Measurements from ENCODE around the gene B3GNT3. TPM values are rescaled to one million over a fixed set of nuclear protein-coding genes. Genes with fewer than 3 reads are reported as not detected.

The B3GNT3 gene
- polyA plus RNA-seq, 3 donors: not detected

DNA sequence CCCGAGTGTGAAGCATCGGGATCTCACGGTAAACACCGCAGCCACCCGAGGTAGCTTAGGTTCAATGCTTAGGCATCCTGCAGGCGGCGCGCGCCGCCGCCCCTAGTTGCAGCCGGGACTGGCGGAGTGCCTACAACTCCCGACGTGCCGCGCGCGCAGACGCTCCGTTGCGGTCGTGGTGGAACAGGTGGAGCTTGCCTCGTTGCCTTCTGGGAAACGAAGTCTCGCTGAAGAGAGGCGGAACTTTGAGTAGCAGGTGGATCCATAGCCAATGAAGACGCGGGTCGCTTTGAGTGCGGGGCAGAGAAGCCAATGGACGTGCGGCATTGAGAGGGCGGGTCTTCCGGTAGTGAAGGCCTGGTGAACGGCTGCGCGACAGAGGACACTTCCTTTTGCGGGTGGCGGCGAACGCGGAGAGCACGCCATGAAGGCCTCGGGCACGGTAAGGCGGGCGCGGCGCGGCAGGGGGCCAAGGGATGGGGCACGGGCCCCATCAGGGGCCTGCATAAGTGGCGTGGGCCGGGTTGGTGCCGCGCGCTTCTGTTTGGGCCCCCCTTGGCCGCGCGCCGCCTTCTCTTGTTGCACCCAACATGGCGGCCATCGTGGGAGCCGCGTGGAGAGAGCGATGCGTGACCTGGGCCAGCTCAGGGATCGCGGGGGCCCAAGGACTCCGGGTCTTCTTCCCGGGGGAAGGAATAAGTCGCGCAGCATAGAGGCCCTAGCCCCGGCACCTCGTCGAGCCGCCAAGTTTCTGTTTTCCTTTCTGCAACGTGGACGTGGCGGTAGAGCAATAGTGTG lies 64.8 kb downstream of the B3GNT3 start, which contains the start of gene RPL18A:
Gene RPL18A, plus strand, starts transcription at position 378 of the 798 bp plus-strand sequence. Its CDS starts 47 bp downstream, at position 425.
- Mint-ChIP-seq H3K27ac (peak within 1 kb of the TSS; percentile 69 to 93 (median 89)), H3K9me3 (no peaks in the 10 kb centered on the region), H3K27me3 (ENCODE audit: low read depth in 3 of 3) (peaks cover 0 to 7% (median 2%) of the 10 kb centered on the region in 3 donors), H3K4me3 (peak within 1 kb of the TSS; percentile 97 to 99), H3K4me1 (peaks cover 28% of the 10 kb centered on the region), H3K36me3 (peaks cover 32 to 40% of the 10 kb centered on the region in 2 donors)
- TF ChIP-seq, protein P1, sequence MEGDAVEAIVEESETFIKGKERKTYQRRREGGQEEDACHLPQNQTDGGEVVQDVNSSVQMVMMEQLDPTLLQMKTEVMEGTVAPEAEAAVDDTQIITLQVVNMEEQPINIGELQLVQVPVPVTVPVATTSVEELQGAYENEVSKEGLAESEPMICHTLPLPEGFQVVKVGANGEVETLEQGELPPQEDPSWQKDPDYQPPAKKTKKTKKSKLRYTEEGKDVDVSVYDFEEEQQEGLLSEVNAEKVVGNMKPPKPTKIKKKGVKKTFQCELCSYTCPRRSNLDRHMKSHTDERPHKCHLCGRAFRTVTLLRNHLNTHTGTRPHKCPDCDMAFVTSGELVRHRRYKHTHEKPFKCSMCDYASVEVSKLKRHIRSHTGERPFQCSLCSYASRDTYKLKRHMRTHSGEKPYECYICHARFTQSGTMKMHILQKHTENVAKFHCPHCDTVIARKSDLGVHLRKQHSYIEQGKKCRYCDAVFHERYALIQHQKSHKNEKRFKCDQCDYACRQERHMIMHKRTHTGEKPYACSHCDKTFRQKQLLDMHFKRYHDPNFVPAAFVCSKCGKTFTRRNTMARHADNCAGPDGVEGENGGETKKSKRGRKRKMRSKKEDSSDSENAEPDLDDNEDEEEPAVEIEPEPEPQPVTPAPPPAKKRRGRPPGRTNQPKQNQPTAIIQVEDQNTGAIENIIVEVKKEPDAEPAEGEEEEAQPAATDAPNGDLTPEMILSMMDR (IDR thresholded peaks at IDR 0.05): peak; percentile 76
- Histone ChIP-seq H3K4me1 (ENCODE audit: control insufficient read depth in 1 of 2, insufficient read depth in 2 of 2, low read length in 2 of 2) (peaks cover 17 to 21% of the 10 kb centered on the region in 2 donors), H3K4me3 (replicated peaks in 1 of 3; ENCODE audit: low read depth in 2 of 3, low read length in 3 of 3) (peak within 1 kb of the TSS; percentile 93 to 99 (median 98)), H3K79me2 (ENCODE audit: insufficient read depth, low read length) (peaks cover 28% of the 10 kb centered on the region), H3K36me3 (replicated peaks in 1 of 2; ENCODE audit: control insufficient read depth in 1 of 2, insufficient read depth in 2 of 2, low read length in 2 of 2) (peaks cover 32 to 37% of the 10 kb centered on the region in 2 donors), H3K9me3 (replicated peaks in 1 of 2; ENCODE audit: control insufficient read depth in 1 of 2, insufficient read depth in 1 of 2, low read length in 2 of 2) (no peaks in the 10 kb centered on the region), H3K4me2 (replicated peaks; ENCODE audit: extremely low read depth, low read length, poor library complexity, severe bottlenecking) (peak within 1 kb of the TSS; percentile 94), H4K20me1 (ENCODE audit: insufficient read depth, low read length) (peaks cover 50% of the 10 kb centered on the region), H3K27ac (ENCODE audit: low read depth in 1 of 2, low read length in 2 of 2) (peak within 1 kb of the TSS; percentile 38 to 80), H3K9ac (ENCODE audit: insufficient read depth, low read length, poor library complexity, severe bottlenecking) (peak within 1 kb of the TSS; percentile 86), H3K27me3 (ENCODE audit: control insufficient read depth in 2 of 2, insufficient read depth in 2 of 2, low read length in 2 of 2) (no peaks in the 10 kb centered on the region), H2AFZ (ENCODE audit: insufficient read depth, low read depth, low read length, poor library complexity, severe bottlenecking) (peak within 1 kb of the TSS; percentile 80)
- under 1% methylated on average over 80 of the region's 80 CpGs for WGBS (ENCODE audit: insufficient coverage)
- intact Hi-C loops (cut with micrococcal nuclease): loop anchor here (1.0 to 10.0 kb wide), 6 partner anchors 73 to 595 kb away; partner anchors contain the start of genes BABAM1 (in 1 of the 2), CCDC124 (in 1 of the 2) and USHBP1 (in 1 of the 2)
- DNase-seq: peak; percentile 99 to 100 (median 99)

DNA sequence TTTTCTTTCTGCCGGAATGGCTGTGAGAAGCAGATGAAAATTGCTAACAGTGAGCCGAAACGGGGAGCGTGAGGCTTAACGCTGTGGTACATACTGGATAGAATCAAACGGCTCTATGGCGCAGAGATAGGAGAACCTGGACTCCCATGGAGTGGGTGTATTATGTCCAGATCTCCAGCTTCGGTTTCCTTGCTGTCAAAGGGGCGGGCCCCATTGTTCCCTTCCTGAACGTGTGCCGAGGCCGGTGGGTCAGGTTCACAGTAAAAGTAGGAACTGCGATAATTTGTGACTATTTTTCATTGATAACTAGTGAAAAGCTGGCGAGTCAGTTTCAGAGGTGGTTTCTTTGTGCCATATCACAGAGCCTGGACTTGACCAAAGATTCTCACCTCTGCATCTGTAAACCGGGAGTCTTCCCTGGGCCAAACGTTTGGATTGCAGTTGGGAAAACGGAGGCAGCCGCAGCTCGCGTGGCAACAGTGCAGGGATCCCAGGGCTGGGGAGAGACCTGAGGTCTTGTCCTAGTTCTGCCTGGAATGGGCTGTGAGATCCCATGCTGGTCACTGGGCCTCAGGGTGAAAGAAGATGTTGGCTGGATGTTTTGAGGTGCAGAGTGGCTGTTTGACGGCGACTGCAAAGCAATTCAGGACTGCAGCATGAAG lies 65.5 kb downstream of the B3GNT3 start:
- H3K4me3 ChIP-seq (replicated peaks in 1 of 3; ENCODE audit: low read depth in 2 of 3, low read length in 3 of 3): peak overlapping the region; percentile 93 to 99 (median 98)
- 2% methylated on average over 20 of the region's 22 CpGs for WGBS (ENCODE audit: insufficient coverage)
- peaks cover 55% of the 10 kb centered on the region for H4K20me1 ChIP-seq (ENCODE audit: insufficient read depth, low read length)
- H3K9me3 ChIP-seq (replicated peaks in 1 of 2; ENCODE audit: control insufficient read depth in 1 of 2, insufficient read depth in 1 of 2, low read length in 2 of 2): no peaks in the 10 kb centered on the region
- no peaks in the 10 kb centered on the region for H3K27me3 ChIP-seq (ENCODE audit: control insufficient read depth in 2 of 2, insufficient read depth in 2 of 2, low read length in 2 of 2)
- peaks cover 34 to 47% of the 10 kb centered on the region in 2 donors for H3K36me3 Mint-ChIP-seq
- peak overlapping the region; percentile 80 for H2AFZ ChIP-seq (ENCODE audit: insufficient read depth, low read depth, low read length, poor library complexity, severe bottlenecking)
- H3K4me3 Mint-ChIP-seq: peak overlapping the region; percentile 97 to 99
- H3K27me3 Mint-ChIP-seq (ENCODE audit: low read depth in 3 of 3): peaks cover 0 to 7% (median 2%) of the 10 kb centered on the region in 3 donors
- H3K27ac ChIP-seq (ENCODE audit: low read depth in 1 of 2, low read length in 2 of 2): peak overlapping the region; percentile 38 to 80
- H3K9ac ChIP-seq (ENCODE audit: insufficient read depth, low read length, poor library complexity, severe bottlenecking): peak overlapping the region; percentile 86
- H3K79me2 ChIP-seq (ENCODE audit: insufficient read depth, low read length): peaks cover 28% of the 10 kb centered on the region
- intact Hi-C loops (cut with micrococcal nuclease): no loop called here
- H3K9me3 Mint-ChIP-seq: no peaks in the 10 kb centered on the region
- peaks cover 17 to 21% of the 10 kb centered on the region in 2 donors for H3K4me1 ChIP-seq (ENCODE audit: control insufficient read depth in 1 of 2, insufficient read depth in 2 of 2, low read length in 2 of 2)
- H3K27ac Mint-ChIP-seq: peak overlapping the region; percentile 51 to 93 (median 88)
- TF ChIP-seq, protein P1 (IDR thresholded peaks at IDR 0.05): no peak
- H3K36me3 ChIP-seq (replicated peaks in 1 of 2; ENCODE audit: control insufficient read depth in 1 of 2, insufficient read depth in 2 of 2, low read length in 2 of 2): peaks cover 32 to 42% of the 10 kb centered on the region in 2 donors
- no peak for DNase-seq
- peaks cover 25% of the 10 kb centered on the region for H3K4me1 Mint-ChIP-seq
- peak overlapping the region; percentile 94 for H3K4me2 ChIP-seq (replicated peaks; ENCODE audit: extremely low read depth, low read length, poor library complexity, severe bottlenecking)
